GM12878 (cell line): ENCODE measurements around the gene CTNNBIP1. TPM values are rescaled to one million over a fixed set of nuclear protein-coding genes. Genes with fewer than 3 reads are reported as not detected.

Experiments used
- ATAC-seq: fragments of 200-7000 bp; cut with Tn5 transposase; 3 replicates; pipeline ENCODE4 v1.9.1; 2020; ENCODE audit warnings: mild to moderate bottlenecking, moderate library complexity
- BruUV-seq: library from RNA; stranded (reverse); fragments of 400-500 nt; replicated peaks from 2 replicates; lab custom pipeline; 2021; lab: Mats Ljungman, UMichigan
- CTCF ChIA-PET: fragments of 300-600 bp; sonication (Branson Sonifier 250); formaldehyde crosslinking; extraction: SDS; loops from one replicate; lab custom pipeline; 2021; ENCODE audit warnings: inconsistent platforms; lab: Yijun Ruan, JAX
- POLR2A ChIA-PET: fragments of 350-600 bp; formaldehyde crosslinking; extraction: SDS; loops from one replicate; lab custom pipeline; 2021; ENCODE audit warnings: inconsistent platforms; lab: Charles Lee
- RAD21 ChIA-PET: fragments of 300-600 bp; sonication (Branson Sonifier 250); formaldehyde crosslinking; loops from one replicate; lab custom pipeline; 2023; ENCODE audit warnings: antibody characterized with exemption; ENCODE audit not compliant: unreplicated experiment; lab: Charles Lee
- SMC1A ChIA-PET: fragments of 300-600 bp; sonication (Branson Sonifier 250); formaldehyde crosslinking; loops from one replicate; lab custom pipeline; 2023; ENCODE audit not compliant: unreplicated experiment, uncharacterized antibody; lab: Charles Lee
- DNase-seq: peaks from one replicate; pipeline ENCODE4 v3.0.0-alpha.2; 2011; ENCODE audit warnings: low read depth, low spot score
- FAIRE-seq: peaks from 3 replicates; lab custom pipeline; 2011; peaks lifted over from hg19 to GRCh38; lab: Jason Lieb, UNC
- H2AFZ ChIP-seq: 2 replicates; pipeline ENCODE4 v1.6.0; 2011; ENCODE audit warnings: low read depth, low read length, control low read depth; ENCODE audit not compliant: control insufficient read depth
- H3K27ac ChIP-seq: 2 replicates; pipeline ENCODE4 v1.5.1; 2011; ENCODE audit warnings: control low read depth; ENCODE audit not compliant: control insufficient read depth, insufficient read depth
- H3K27me3 ChIP-seq, 2 experiments: replicated peaks in 1 of 2; 2 replicates each; pipeline versions ENCODE4 v1.6.0 to v1.6.1; 2011; ENCODE audit warnings: low read length in 1 of 2; ENCODE audit not compliant: control insufficient read depth in 2 of 2, insufficient read depth in 2 of 2
- H3K36me3 ChIP-seq, 2 experiments: 2 replicates each; pipeline ENCODE4 v1.5.1; 2011; ENCODE audit warnings: low read length in 1 of 2; ENCODE audit not compliant: control insufficient read depth in 2 of 2, insufficient read depth in 2 of 2
- H3K4me1 ChIP-seq: 2 replicates; pipeline ENCODE4 v1.6.1; 2011; ENCODE audit warnings: mild to moderate bottlenecking, low read length, moderate library complexity, mixed read lengths; ENCODE audit not compliant: control insufficient read depth, insufficient read depth
- H3K4me2 ChIP-seq: 2 replicates; pipeline ENCODE4 v1.6.0; 2011; ENCODE audit warnings: control low read depth; ENCODE audit not compliant: control insufficient read depth, insufficient read depth
- H3K4me3 ChIP-seq: fragments of 200-600 bp; sonication (generic); 2 replicates; pipeline ENCODE4 v1.5.1; 2016
- H3K79me2 ChIP-seq: 2 replicates; pipeline ENCODE4 v1.6.0; 2011; ENCODE audit warnings: low read length; ENCODE audit not compliant: control insufficient read depth, insufficient read depth
- H3K9ac ChIP-seq: 2 replicates; pipeline ENCODE4 v1.8.0; 2011; ENCODE audit warnings: low read length, control low read depth, mixed read lengths; ENCODE audit not compliant: control insufficient read depth, insufficient read depth
- H3K9me3 ChIP-seq: replicated peaks from 3 replicates; pipeline ENCODE4 v1.5.1; 2011; ENCODE audit warnings: mild to moderate bottlenecking, low read length; ENCODE audit not compliant: control insufficient read depth, insufficient read depth
- H4K20me1 ChIP-seq: 2 replicates; pipeline ENCODE4 v1.6.0; 2011; ENCODE audit not compliant: control insufficient read depth, insufficient read depth
- BCL11A ChIP-seq: IDR thresholded peaks from 2 replicates; pipeline ENCODE4 v1.6.1; 2011; ENCODE audit warnings: low read depth, low read length
- CEBPB ChIP-seq, 2 experiments: fragments of 150-350 bp in 1 of 2; IDR thresholded peaks; 2 replicates each; pipeline ENCODE4 v1.6.1; 2012 to 2014; ENCODE audit warnings: low read depth in 2 of 2, low read length in 2 of 2, borderline replicate concordance in 1 of 2, inconsistent platforms in 1 of 2
- DPF2 ChIP-seq: fragments of 450-650 bp; IDR thresholded peaks from 2 replicates; pipeline ENCODE4 v1.6.1; 2017; ENCODE audit warnings: mild to moderate bottlenecking
- EED ChIP-seq: sonication (generic); IDR thresholded peaks from 2 replicates; pipeline ENCODE4 v1.6.1; 2016; ENCODE audit warnings: antibody characterized with exemption, low read depth
- RAD21 ChIP-seq: IDR thresholded peaks from 2 replicates; pipeline ENCODE4 v1.6.1; 2011; ENCODE audit warnings: mild to moderate bottlenecking, low read depth, low read length, moderate library complexity; ENCODE audit not compliant: insufficient read depth
- RAD51 ChIP-seq: fragments of 450-650 bp; IDR thresholded peaks from 2 replicates; pipeline ENCODE4 v1.6.1; 2016; ENCODE audit warnings: moderate library complexity, mild to moderate bottlenecking, inconsistent platforms
- RFX5 ChIP-seq: IDR thresholded peaks from 2 replicates; pipeline ENCODE4 v1.6.1; 2011; ENCODE audit warnings: low read depth, low read length, improper control_type of control experiment
- RUNX3 ChIP-seq: IDR thresholded peaks from 2 replicates; pipeline ENCODE4 v1.6.1; 2012; ENCODE audit warnings: low read length, inconsistent platforms
- SP1 ChIP-seq: IDR thresholded peaks from one replicate; pipeline ENCODE4 v1.6.1; 2011; ENCODE audit warnings: low read depth, low read length
- SREBF2 ChIP-seq: IDR thresholded peaks from 2 replicates; pipeline ENCODE4 v1.6.1; 2012; ENCODE audit warnings: mild to moderate bottlenecking, low read length
- TBL1XR1 ChIP-seq: IDR thresholded peaks from 2 replicates; pipeline ENCODE4 v1.6.1; 2012; ENCODE audit warnings: low read depth, low read length, improper control_type of control experiment
- ZNF24 ChIP-seq: fragments of 450-650 bp; IDR thresholded peaks from 2 replicates; pipeline ENCODE4 v1.6.1; 2017; ENCODE audit warnings: antibody characterized with exemption, mild to moderate bottlenecking
- ZSCAN29 ChIP-seq: fragments of 450-650 bp; IDR thresholded peaks from 2 replicates; pipeline ENCODE4 v1.6.1; 2017; ENCODE audit warnings: mild to moderate bottlenecking, moderate library complexity
- WGBS: methylation state at CpG from one replicate; pipeline ENCODE4 v1.1.6; 2016; ENCODE audit warnings: low lambda C conversion rate; ENCODE audit not compliant: insufficient replicate concordance, insufficient coverage; ENCODE audit errors: missing lambda C conversion rate; 5-methylcytosine and 5-hydroxymethylcytosine counted together
- in situ Hi-C: fragments of 300-500 bp; cut with MboI; formaldehyde crosslinking; loops from 9 replicates; pipeline ENCODE4 v1.14.3; 2018; ENCODE audit warnings: mixed read lengths
- intact Hi-C: fragments of 100-400 bp; cut with micrococcal nuclease; formaldehyde crosslinking; loops from one replicate; pipeline ENCODE4 v1.14.2; 2022; ENCODE audit not compliant: unreplicated experiment
- polyA plus RNA-seq, 11 experiments: library from polyadenylated mRNA; depleted of rRNA in 4 of 11; unstranded in 6 of 11; stranded (reverse) in 5 of 11; fragments of >200 nt; fragmentation: Nextera tagmentation in 4 of 11; fragmentation: Illumina TruSeq in 1 of 11; extraction: Ambion mirVana in 4 of 11; extraction: Trizol in 1 of 11; gene quantifications; 1 replicate in 1 of 11; 2 replicates in 10 of 11; pipeline versions ENCODE4 v1.2.1 to v1.2.3, GENCODE V29; 2011 to 2016; ENCODE audit warnings: inconsistent platforms in 2 of 11, missing spikeins in 2 of 11, low read depth in 1 of 11
- total RNA-seq, 4 experiments: library from RNA; depleted of rRNA in 3 of 4; stranded (reverse); fragments of >200 nt in 3 of 4; fragmentation: Illumina TruSeq in 1 of 4; extraction: Trizol in 1 of 4; gene quantifications; 2 replicates each; pipeline versions ENCODE4 v1.2.1 to v1.2.3, GENCODE V29; 2013 to 2021
- TF ChIP-seq, protein P1 (sequence below): fragments of 450-650 bp; IDR thresholded peaks from 2 replicates; pipeline ENCODE4 v1.6.1; 2016; ENCODE audit warnings: mild to moderate bottlenecking

Gene CTNNBIP1
- total and polyA plus RNA-seq, 10 of the 15 experiments (the other 5 are each of a cell fraction or from before 2014, with no cell fraction given): 0.42 to 31.8 (median 10.8) TPM

DNA sequence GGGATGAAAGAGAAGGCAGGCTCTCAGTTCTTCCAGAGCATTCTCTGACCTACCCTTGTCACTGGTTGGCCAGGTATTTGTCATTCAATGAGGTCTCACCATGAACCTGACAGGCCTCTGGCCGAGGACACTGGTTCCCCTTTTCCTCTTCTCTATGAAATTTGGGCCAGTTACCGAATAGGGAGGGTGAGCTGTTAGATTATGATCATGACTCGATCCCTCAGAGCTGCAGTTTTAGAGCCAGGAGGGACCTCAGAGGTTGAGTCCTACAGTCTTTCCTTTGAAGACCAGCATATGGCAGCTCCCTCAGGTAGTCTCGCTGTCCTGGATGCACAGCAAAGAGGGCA lies 56.8 kb downstream of the CTNNBIP1 start:
- CTCF ChIA-PET: interaction anchor here (0.6 to 1.5 kb wide), 3 partner anchors 18 to 235 kb away, joined by 3 read pairs; no protein-coding TSS in a partner anchor
- no peak for TF ChIP-seq RAD51
- no peak for TF ChIP-seq EED
- no peaks in the 10 kb centered on the region; a peak in 1 of 4 replicates for H3K36me3 ChIP-seq
- H3K79me2 ChIP-seq: no peaks in the 10 kb centered on the region
- H4K20me1 ChIP-seq: no peaks in the 10 kb centered on the region
- H3K4me1 ChIP-seq: peaks cover 8% of the 10 kb centered on the region
- H3K27ac ChIP-seq: no peak overlapping the region
- DNase-seq (no peak), ATAC-seq (no peak), FAIRE-seq (no peak)
- WGBS: 52% methylated on average over 4 of the region's 4 CpGs
- no peak overlapping the region for H3K4me2 ChIP-seq
- H3K4me3 ChIP-seq: no peak overlapping the region
- in situ Hi-C loops (no loop called here), intact Hi-C loops (no loop called here)
- H3K27me3 ChIP-seq: no peaks in the 10 kb centered on the region
- H3K9me3 ChIP-seq: no peaks in the 10 kb centered on the region; the same call in 2 of the 3 replicates
- RAD21 ChIA-PET: interaction anchor here (1.0 kb wide), 1 partner anchor 68 kb away, joined by 3 read pairs; no protein-coding TSS in a partner anchor
- SMC1A ChIA-PET: interaction anchor here (1.1 to 1.6 kb wide), 4 partner anchors 12 to 68 kb away, joined by 3 to 4 read pairs (median 4); no protein-coding TSS in a partner anchor
- BruUV-seq: no TSS peak
- H3K9ac ChIP-seq: no peak overlapping the region
- no peak overlapping the region for H2AFZ ChIP-seq
- POLR2A ChIA-PET: interaction anchor here (0.6 to 2.3 kb wide), 2 partner anchors 10 to 65 kb away, joined by 5 to 6 read pairs; no protein-coding TSS in a partner anchor

DNA sequence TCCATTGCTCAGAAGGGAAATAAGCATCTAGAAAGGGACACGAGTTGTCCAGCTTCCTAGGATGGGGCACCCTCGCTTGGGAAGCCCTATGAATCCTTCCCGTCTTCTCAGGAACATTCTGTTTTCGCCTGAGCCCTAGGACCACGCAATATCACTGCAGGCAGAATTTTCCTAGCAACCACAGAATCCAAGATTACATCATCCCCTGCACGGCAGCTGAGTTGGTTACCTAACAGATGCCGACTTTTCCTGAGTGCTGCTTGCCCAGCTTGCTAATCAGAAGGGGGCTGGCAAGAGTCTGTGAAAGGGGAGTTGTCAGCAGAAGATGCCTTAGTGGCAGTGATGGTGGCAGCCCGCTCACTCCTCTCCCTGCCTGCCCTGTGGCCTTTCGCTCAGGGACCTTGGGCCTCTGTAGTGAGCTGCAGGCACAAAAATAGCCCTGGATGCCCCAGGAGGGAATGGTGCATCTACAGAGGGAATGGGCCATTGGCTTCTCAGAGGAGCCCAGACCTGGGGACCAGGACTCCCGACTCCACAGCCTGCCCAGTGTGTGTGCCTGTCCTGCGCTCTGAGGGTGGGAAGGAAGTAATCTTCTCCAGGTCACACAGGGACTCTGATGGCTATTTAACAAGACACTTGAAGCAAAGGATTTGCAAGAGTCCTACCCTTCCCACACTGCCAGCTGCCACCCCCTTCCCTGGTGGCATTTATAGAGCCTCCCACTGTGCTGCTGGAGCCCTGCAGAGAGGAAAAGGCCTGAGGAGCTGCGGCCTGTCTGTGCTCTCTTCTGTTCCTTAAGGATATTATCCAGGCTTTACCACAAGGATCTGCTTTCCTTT lies 57.4 kb downstream of the CTNNBIP1 start:
- no peaks in the 10 kb centered on the region for H3K79me2 ChIP-seq
- no peaks in the 10 kb centered on the region for H3K36me3 ChIP-seq
- ChIA-PET POLR2A (interaction anchor here (0.6 to 2.3 kb wide), 2 partner anchors 11 to 64 kb away, joined by 5 to 6 read pairs; no protein-coding TSS in a partner anchor), CTCF (interaction anchor here (0.6 to 1.5 kb wide), 4 partner anchors 17 to 1534 kb away, joined by 3 read pairs; no protein-coding TSS in a partner anchor), SMC1A (interaction anchor here (1.3 to 1.6 kb wide), 3 partner anchors 13 to 68 kb away, joined by 3 to 4 read pairs (median 4); no protein-coding TSS in a partner anchor), RAD21 (interaction anchor here (1.0 kb wide), 1 partner anchor 68 kb away, joined by 3 read pairs; no protein-coding TSS in a partner anchor)
- no TSS peak for BruUV-seq
- H3K4me3 ChIP-seq: no peak overlapping the region
- intact Hi-C loops (no loop called here), in situ Hi-C loops (no loop called here)
- H3K4me2 ChIP-seq: no peak overlapping the region
- FAIRE-seq (no peak), DNase-seq (no peak), ATAC-seq (no peak)
- peaks cover 8% of the 10 kb centered on the region for H3K4me1 ChIP-seq
- no peaks in the 10 kb centered on the region for H4K20me1 ChIP-seq
- H3K27me3 ChIP-seq: no peaks in the 10 kb centered on the region
- no peaks in the 10 kb centered on the region; the same call in 2 of the 3 replicates for H3K9me3 ChIP-seq
- H3K27ac ChIP-seq: no peak overlapping the region
- 70% methylated on average over 11 of the region's 12 CpGs for WGBS
- no peak overlapping the region for H3K9ac ChIP-seq
- TF ChIP-seq ZSCAN29: no peak
- no peak for TF ChIP-seq BCL11A
- no peak for TF ChIP-seq RFX5
- no peak for TF ChIP-seq ZNF24
- TF ChIP-seq CEBPB (IDR thresholded peaks at IDR 0.05; ENCODE audit: borderline replicate concordance in 1 of 2, low read depth in 2 of 2, low read length in 2 of 2): no peak
- no peak for TF ChIP-seq TBL1XR1
- TF ChIP-seq, protein P1, sequence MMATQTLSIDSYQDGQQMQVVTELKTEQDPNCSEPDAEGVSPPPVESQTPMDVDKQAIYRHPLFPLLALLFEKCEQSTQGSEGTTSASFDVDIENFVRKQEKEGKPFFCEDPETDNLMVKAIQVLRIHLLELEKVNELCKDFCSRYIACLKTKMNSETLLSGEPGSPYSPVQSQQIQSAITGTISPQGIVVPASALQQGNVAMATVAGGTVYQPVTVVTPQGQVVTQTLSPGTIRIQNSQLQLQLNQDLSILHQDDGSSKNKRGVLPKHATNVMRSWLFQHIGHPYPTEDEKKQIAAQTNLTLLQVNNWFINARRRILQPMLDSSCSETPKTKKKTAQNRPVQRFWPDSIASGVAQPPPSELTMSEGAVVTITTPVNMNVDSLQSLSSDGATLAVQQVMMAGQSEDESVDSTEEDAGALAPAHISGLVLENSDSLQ: no peak
- TF ChIP-seq SREBF2: no peak
- no peak for TF ChIP-seq RAD21
- TF ChIP-seq SP1: no peak
- TF ChIP-seq DPF2: no peak
- TF ChIP-seq RUNX3: no peak
- TF ChIP-seq, all 136 proteins: peak for 0
- H2AFZ ChIP-seq: no peak overlapping the region
